Ovary (tissue), 3 donors: ENCODE measurements around the gene C21orf91.

ENCODE experiments used
- EP300 ChIP-seq: sonication (generic); formaldehyde crosslinking; IDR thresholded peaks from one replicate; pipeline ENCODE4 v1.6.1; 2017; ENCODE audit warnings: antibody characterized with exemption
- POLR2A ChIP-seq: fragments of 450-650 bp; IDR thresholded peaks from one replicate; pipeline ENCODE4 v1.6.1; 2017; ENCODE audit warnings: antibody characterized with exemption, mild to moderate bottlenecking, moderate library complexity
- TF ChIP-seq, protein P1 (sequence below), 3 donors: fragments of 450-650 bp in 2 of 3; fragments of 200-600 bp in 1 of 3; IDR thresholded peaks; one replicate each; pipeline versions ENCODE4 v1.5.1 to v1.8.0; 2016 to 2022; ENCODE audit warnings: antibody characterized with exemption in 3 of 3, mild to moderate bottlenecking in 1 of 3
- donor health status: DM: no; HTN: no; CAD: no.

- TF ChIP-seq, protein P1, sequence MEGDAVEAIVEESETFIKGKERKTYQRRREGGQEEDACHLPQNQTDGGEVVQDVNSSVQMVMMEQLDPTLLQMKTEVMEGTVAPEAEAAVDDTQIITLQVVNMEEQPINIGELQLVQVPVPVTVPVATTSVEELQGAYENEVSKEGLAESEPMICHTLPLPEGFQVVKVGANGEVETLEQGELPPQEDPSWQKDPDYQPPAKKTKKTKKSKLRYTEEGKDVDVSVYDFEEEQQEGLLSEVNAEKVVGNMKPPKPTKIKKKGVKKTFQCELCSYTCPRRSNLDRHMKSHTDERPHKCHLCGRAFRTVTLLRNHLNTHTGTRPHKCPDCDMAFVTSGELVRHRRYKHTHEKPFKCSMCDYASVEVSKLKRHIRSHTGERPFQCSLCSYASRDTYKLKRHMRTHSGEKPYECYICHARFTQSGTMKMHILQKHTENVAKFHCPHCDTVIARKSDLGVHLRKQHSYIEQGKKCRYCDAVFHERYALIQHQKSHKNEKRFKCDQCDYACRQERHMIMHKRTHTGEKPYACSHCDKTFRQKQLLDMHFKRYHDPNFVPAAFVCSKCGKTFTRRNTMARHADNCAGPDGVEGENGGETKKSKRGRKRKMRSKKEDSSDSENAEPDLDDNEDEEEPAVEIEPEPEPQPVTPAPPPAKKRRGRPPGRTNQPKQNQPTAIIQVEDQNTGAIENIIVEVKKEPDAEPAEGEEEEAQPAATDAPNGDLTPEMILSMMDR (IDR thresholded peaks at IDR 0.05): no peak
- TF ChIP-seq POLR2A (no peak), EP300 (no peak)
These were observed 19.6 kb downstream of the C21orf91 start for GRCh38 chr21:17799414-17800164.
